Metanephros (tissue), 2 donors: ENCODE measurements around the gene PHC3. TPM values are rescaled to one million over a fixed set of nuclear protein-coding genes. Genes with fewer than 3 reads are reported as not detected.

Source experiments
- small RNA-seq: library from RNA; depleted of rRNA; stranded (forward); fragments of <200 nt; gene quantifications from one replicate; pipeline ENCODE3, GENCODE V24; 2014; ENCODE audit warnings: low replicate concordance
- total RNA-seq: library from RNA; depleted of rRNA; stranded (reverse); fragments of >200 nt; gene quantifications from one replicate; pipeline ENCODE4 v1.2.3, GENCODE V29; 2014

Gene PHC3, protein sequence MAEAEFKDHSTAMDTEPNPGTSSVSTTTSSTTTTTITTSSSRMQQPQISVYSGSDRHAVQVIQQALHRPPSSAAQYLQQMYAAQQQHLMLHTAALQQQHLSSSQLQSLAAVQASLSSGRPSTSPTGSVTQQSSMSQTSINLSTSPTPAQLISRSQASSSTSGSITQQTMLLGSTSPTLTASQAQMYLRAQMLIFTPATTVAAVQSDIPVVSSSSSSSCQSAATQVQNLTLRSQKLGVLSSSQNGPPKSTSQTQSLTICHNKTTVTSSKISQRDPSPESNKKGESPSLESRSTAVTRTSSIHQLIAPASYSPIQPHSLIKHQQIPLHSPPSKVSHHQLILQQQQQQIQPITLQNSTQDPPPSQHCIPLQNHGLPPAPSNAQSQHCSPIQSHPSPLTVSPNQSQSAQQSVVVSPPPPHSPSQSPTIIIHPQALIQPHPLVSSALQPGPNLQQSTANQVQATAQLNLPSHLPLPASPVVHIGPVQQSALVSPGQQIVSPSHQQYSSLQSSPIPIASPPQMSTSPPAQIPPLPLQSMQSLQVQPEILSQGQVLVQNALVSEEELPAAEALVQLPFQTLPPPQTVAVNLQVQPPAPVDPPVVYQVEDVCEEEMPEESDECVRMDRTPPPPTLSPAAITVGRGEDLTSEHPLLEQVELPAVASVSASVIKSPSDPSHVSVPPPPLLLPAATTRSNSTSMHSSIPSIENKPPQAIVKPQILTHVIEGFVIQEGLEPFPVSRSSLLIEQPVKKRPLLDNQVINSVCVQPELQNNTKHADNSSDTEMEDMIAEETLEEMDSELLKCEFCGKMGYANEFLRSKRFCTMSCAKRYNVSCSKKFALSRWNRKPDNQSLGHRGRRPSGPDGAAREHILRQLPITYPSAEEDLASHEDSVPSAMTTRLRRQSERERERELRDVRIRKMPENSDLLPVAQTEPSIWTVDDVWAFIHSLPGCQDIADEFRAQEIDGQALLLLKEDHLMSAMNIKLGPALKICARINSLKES
- total RNA-seq, result 70.4 TPM

DNA sequence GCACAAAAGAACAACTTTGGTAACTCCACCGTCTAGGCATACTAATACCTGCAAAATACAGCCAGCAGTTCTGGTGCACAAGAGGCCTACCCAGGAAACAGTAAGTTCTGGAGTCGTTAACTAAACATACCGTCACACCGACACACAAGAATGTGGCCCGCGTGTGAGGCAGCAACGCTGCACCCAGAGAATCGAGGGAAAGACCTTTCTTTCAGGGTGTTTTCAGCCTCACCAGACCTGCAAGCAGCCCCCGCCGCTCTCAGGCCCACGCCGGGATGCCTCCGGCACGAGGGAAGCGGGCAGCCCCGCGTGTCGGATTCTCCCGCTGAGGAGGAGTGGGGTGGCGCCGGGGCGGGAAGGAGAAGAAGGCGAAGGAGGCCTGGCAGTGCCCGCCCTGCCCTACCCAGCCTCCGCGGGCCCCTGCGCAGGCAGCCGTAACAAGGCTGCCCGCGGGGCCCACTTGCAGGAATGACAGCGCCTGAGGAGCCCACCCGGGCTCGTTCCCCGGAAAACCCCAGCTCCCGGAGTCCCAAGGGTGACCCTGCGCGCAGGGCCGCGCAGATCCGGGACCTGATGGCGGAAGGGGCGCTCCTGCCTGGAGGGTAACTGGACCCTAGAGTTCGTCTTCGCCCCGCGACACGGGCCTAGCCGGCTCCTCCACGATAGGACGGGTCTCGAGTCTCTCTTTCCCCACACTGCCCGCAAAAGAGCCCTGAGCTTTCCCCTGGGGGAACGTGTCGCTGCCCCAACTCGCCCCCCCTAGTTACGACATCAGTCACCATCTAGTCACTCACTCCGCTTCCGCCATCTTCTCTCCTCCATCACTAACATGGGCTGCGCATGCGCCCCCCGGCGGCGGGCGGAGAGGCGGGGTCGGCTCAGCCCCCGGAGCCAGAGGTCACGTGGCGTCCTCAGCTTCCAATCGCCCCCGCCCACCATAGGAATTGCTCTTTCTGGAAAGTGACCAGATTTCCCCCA, at the start of gene PHC3:
PHC3 (minus strand) TSS at position 826 of the 978 bp plus-strand sequence; CDS start at position 808, 18 bp downstream.

DNA sequence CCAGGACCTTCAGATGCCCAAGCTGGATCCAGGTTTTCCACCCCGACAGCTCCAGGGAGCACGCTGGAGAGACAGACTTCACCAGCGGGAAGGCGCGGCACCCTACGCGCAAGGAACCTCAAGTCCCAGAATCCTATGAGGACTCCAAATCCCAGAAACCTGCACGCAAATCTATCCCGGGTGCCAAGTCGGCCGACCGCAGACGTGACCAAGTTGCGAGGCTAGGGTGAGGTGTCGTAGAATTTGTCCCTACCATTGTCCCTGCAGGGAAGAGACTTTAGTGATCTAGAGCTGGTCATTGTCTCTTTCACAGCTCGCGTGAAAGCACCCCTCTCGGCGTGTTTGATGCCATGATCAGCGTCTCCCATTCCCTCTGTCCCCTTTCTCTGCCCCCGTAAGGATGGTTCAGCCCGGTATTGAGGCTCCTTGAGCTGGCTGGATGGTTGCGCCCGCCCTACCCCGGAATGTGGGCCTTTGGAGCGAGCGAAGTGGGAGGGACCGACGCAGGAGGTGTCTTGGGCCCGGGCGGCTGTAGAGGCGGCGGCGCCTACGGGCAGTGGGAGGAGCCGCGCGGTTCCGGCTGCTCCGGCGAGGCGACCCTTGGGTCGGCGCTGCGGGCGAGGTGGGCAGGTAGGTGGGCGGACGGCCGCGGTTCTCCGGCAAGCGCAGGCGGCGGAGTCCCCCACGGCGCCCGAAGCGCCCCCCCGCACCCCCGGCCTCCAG, 40.6 kb upstream of the PHC3 start, which contains the start of gene PRKCI:
PRKCI (plus strand) TSS at position 501 of the 723 bp plus-strand sequence. CDS start 246 bp downstream, outside the sequence.

Small RNAs within 50 kb of the gene (small RNA-seq; reads per million reads assigned to genes)
- gene RNU4-38P, result not detected
- gene RNU6-315P, result not detected

Other genes starting within 250 kb of the PHC3 start
- gene SEC62, start 214.9 kb downstream of the PHC3 start, total RNA-seq, result 56.0 TPM
- gene GPR160, start 143.7 kb downstream of the PHC3 start, total RNA-seq, result 25.9 TPM
- 64.1 TPM for gene PRKCI, start 40.7 kb upstream of the PHC3 start, total RNA-seq
- 73.5 TPM for gene SKIL, start 176.0 kb upstream of the PHC3 start, total RNA-seq
- gene CLDN11, start 237.1 kb upstream of the PHC3 start, total RNA-seq, result 267 TPM